Neuron (in vitro differentiated cells): ENCODE data around the gene OTOP3.

Experiments used
- H2AFZ ChIP-seq: one replicate; pipeline ENCODE4 v1.6.1; 2013; ENCODE audit warnings: low read depth, mild to moderate bottlenecking, inconsistent platforms, low read length, moderate library complexity
- H3K27me3 ChIP-seq: one replicate; pipeline ENCODE4 v1.6.1; 2013; ENCODE audit warnings: low read length; ENCODE audit not compliant: insufficient read depth
- H3K36me3 ChIP-seq: one replicate; pipeline ENCODE4 v1.6.1; 2013; ENCODE audit warnings: low read length; ENCODE audit not compliant: insufficient read depth
- H3K4me1 ChIP-seq: one replicate; pipeline ENCODE4 v1.6.1; 2013; ENCODE audit warnings: low read length; ENCODE audit not compliant: insufficient read depth
- H3K4me3 ChIP-seq: 2 replicates; pipeline ENCODE4 v1.5.1; 2013; ENCODE audit warnings: mild to moderate bottlenecking, low read length, moderate library complexity
- H3K9me3 ChIP-seq: one replicate; pipeline ENCODE4 v1.6.1; 2013; ENCODE audit warnings: low read length

The OTOP3 gene

DNA sequence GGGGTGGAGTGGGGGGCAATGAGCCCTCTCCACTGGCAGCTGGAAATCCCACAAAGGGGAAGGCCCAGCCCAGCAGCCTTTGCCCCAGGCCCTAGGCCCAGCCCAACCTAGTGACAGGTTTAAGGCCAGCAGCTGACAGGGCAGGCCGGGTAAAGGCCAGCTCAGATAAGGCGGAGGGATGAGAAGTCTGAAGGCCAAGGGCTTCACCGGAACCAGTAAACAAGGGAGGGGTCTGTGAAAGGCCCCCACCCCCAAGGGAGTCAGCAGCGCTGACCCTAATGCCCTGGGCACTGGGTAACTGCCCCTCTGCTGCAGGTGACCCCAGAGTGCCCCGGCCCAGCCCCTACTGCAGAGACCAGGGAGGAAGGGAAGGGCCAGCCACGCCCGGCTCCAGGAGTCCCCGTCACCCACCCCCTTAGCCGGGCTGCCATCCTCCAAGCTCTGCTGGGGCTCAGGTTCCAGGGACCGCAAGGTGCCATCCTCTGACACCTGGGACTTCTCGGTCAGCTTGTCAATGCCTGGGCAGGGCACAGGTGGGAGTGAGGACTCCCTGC lies 17.5 kb downstream of the OTOP3 start:
- Histone ChIP-seq H3K36me3 (no peaks in the 10 kb centered on the region), H3K4me3 (no peak overlapping the region), H3K9me3 (no peaks in the 10 kb centered on the region), H2AFZ (no peak overlapping the region), H3K4me1 (no peaks in the 10 kb centered on the region), H3K27me3 (peaks cover 35% of the 10 kb centered on the region)

- Histone ChIP-seq H3K9me3 (no peaks in the 10 kb centered on the region), H3K36me3 (no peaks in the 10 kb centered on the region), H2AFZ (no peak overlapping the region), H3K27me3 (peaks cover 35% of the 10 kb centered on the region), H3K4me1 (no peaks in the 10 kb centered on the region), H3K4me3 (no peak overlapping the region)
Measured at GRCh38 chr17:74954115-74954514, 18.4 kb downstream of the OTOP3 start.

DNA sequence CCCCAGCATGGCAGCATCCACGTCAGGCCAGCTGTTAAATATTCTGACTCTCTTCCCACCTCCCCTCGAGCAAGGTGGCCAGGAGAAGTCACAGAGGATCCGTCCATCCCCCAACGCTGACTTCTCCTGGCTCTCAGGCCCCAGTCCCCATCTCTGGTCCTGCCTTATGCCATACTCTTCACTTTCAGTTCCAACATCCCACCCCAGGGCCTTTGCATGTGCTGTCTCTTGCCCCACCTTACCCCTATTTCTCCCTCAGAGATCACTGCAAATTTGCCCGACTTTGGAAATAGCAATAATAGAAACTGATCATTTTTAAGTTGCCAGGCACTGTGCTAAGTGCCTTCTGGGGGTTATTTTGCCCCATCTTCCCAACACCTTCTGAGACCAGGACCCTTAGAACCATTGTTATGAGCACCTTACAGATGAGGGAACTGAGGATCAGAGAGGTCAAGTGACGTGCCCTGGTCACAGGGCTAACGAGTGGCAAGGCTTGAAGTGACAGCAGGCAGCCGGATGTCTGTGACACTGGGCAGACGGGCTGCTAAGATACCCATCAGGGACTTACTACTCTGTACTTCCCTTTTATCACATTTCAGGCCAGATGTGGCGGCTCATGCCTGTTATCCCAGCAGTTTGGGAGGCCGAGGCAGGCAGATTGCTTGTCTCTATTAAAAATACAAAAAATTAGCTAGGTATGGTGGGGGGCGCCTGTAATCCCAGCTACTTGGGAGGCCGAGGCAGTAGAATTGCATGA lies 19.1 kb downstream of the OTOP3 start:
- H3K4me3 ChIP-seq = no peak overlapping the region
- H3K36me3 ChIP-seq = no peaks in the 10 kb centered on the region
- H3K27me3 ChIP-seq = peaks cover 35% of the 10 kb centered on the region
- no peaks in the 10 kb centered on the region for H3K9me3 ChIP-seq
- no peaks in the 10 kb centered on the region for H3K4me1 ChIP-seq
- H2AFZ ChIP-seq = no peak overlapping the region

DNA sequence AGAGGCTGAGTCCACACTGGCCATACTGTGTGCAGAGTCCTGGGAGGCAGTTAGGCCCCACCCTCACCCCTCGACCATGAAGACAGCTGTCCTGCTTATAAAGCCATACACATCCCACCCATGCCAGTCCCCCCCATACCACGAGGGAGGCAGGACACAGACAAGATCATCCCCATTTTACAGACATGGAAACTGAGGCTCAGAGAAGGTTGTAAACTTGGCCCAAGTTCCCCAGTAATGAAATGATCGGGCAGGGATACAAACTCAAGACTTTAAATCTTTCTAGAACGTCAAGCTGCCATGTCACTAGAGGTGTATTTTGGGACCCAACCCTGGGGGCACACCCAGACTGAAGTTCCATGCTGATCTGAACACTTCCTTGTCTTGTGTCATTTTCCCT lies 20.4 kb downstream of the OTOP3 start:
- no peak overlapping the region for H3K4me3 ChIP-seq
- H3K4me1 ChIP-seq = no peaks in the 10 kb centered on the region
- no peaks in the 10 kb centered on the region for H3K36me3 ChIP-seq
- H3K9me3 ChIP-seq = no peaks in the 10 kb centered on the region
- no peak overlapping the region for H2AFZ ChIP-seq
- H3K27me3 ChIP-seq = peaks cover 32% of the 10 kb centered on the region

DNA sequence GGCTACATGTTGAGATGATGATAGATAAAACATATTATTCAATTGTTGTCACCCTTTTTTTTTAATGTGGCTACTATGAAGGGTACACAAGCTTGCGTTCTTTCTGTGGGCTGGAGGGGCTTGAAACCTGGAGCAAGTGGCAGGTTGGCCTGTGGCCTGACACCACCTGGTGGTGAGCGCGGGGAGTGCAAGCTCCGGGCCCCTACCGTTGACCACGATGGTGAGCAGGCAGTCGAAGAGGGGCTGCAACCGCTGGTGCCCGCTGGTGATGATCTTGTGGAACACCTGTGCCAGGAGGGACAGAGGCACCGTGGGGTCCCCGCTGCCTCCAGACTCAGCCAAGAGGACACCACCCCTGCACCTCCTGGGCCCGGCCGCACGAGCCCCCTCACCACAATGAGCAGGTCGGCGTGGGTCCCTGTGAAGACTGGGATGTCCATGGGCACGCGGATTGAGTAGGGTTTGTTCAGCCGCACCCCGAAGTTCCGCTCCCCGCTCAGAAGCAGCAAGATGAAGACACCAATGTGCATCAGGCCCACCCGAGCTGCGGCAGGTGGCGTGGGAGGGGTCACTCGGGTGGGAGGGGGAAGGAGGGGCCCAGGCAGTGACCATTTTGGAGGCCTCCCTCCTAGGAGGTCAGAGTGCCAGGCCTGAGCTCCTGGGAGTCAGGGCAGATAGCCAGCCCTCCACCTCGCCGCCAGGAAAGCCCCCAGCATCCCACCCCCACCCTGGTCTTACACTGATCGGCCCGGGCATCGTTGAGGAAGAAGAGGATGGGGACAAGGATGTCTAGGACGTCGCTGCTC lies 22.4 kb downstream of the OTOP3 start:
- Histone ChIP-seq H2AFZ (no peak overlapping the region), H3K9me3 (no peaks in the 10 kb centered on the region), H3K4me3 (no peak overlapping the region), H3K27me3 (peaks cover 27% of the 10 kb centered on the region), H3K4me1 (no peaks in the 10 kb centered on the region), H3K36me3 (no peaks in the 10 kb centered on the region)

DNA sequence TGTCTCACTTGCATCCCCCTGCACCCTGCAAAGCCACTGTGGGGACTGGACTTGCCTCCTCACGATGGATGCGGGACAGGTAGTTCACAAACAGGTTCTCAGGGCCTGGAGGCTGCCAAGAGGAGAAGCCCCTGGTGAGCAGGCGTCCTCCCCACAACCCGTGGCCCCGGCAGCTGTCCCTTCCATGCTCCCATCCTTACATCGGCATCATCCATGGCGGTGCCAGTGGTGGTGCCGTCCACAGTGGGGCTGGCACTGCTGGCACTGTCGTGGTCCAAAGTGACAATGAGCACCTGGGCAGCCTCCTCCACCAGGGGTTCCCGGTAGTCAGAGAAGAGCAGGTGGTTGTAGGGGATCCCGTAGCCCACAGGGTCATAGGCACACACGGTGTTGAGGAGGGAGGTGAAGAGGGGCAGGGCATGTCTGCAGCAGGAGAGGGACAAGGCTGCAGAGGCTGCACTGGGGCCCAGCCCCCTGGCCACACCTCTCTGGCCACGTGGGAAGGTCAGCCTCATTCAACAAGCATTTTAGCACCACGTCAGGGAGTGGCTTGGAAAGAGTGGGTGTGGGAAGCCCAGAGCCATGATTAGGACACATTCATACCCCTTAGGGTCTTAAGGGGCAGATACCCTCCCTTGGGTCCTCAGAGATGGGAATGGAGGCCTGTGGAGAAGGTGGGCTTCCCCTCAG lies 24.3 kb downstream of the OTOP3 start:
- Histone ChIP-seq H2AFZ (no peak overlapping the region), H3K9me3 (no peaks in the 10 kb centered on the region), H3K27me3 (peaks cover 31% of the 10 kb centered on the region), H3K36me3 (no peaks in the 10 kb centered on the region), H3K4me1 (no peaks in the 10 kb centered on the region), H3K4me3 (no peak overlapping the region)

DNA sequence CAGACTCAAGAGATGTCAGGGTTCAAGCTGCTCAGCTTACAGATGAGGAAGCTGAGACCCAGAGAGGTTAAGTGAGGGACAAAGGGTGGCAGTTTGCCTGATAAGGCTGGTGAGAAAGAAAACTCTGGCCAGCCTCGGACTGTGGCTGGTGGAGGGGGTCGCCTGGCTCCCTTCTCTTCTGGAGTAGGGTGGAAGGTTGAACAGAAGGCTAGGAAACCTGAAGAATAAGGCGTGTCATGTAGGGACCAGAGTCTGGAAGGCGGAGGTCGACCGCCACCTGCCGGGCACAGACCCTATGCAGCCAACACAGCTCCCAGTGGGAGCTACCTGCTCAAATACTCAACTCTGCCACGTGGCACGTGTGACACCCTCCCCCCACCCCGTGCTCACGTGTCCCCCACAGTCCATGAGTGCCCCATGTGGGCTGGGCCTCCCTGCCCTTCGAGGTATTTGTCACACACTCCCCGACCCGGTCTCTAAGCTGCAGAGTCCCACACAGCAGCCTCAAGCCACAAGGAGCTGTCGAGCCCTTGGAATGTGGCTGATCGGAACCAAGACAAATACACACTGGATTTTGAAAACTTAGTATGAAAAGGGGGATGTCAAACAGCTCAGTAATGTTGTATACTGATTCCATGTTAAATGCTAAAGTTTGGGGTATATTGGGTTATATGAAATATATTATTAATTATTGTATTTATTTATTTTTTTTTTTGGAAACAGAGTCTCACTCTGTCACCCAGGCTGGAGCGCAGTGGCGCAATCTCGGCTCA lies 25.1 kb downstream of the OTOP3 start:
- Histone ChIP-seq H3K9me3 (no peaks in the 10 kb centered on the region), H3K27me3 (peaks cover 28% of the 10 kb centered on the region), H3K4me1 (no peaks in the 10 kb centered on the region)

GRCh38 chr17:74961657-74962350 lies 26.1 kb downstream of the OTOP3 start:
- Histone ChIP-seq H3K36me3 (no peaks in the 10 kb centered on the region), H2AFZ (no peak overlapping the region), H3K9me3 (no peaks in the 10 kb centered on the region), H3K4me1 (no peaks in the 10 kb centered on the region), H3K27me3 (peaks cover 20% of the 10 kb centered on the region), H3K4me3 (no peak overlapping the region)

More for the DNA sequence above, 25.1 kb downstream of the OTOP3 start:
- Histone ChIP-seq H2AFZ (no peak overlapping the region), H3K36me3 (no peaks in the 10 kb centered on the region), H3K4me3 (no peak overlapping the region)

- Histone ChIP-seq H2AFZ (no peak overlapping the region), H3K4me1 (no peaks in the 10 kb centered on the region), H3K4me3 (no peak overlapping the region), H3K27me3 (peaks cover 20% of the 10 kb centered on the region), H3K36me3 (no peaks in the 10 kb centered on the region), H3K9me3 (no peaks in the 10 kb centered on the region)
Measured at GRCh38 chr17:74962622-74963394, 27.1 kb downstream of the OTOP3 start.

DNA sequence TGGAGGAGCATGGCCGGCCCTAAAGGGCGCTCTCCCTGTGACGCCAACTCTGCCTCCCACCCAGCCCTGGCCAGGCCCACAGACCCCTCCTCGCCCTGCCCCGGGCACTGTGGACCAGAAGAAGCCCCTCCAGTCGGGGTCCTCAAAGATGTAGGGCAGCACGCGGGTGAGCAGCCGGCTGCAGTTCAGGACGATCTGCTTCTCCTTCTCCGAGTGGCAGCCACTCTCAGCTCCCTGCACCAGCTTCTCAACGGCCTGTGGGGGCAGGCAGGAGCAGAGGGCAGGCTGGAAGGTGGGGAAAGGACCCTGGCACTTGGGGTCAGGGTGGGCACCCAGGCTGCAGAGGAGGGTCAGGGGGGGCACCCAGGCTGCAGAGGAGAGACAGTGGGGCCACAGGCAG lies 28.0 kb downstream of the OTOP3 start:
- H3K9me3 ChIP-seq = no peaks in the 10 kb centered on the region
- no peaks in the 10 kb centered on the region for H3K4me1 ChIP-seq
- H3K36me3 ChIP-seq = no peaks in the 10 kb centered on the region
- H3K4me3 ChIP-seq = no peak overlapping the region
- no peak overlapping the region for H2AFZ ChIP-seq
- H3K27me3 ChIP-seq = peaks cover 20% of the 10 kb centered on the region

DNA sequence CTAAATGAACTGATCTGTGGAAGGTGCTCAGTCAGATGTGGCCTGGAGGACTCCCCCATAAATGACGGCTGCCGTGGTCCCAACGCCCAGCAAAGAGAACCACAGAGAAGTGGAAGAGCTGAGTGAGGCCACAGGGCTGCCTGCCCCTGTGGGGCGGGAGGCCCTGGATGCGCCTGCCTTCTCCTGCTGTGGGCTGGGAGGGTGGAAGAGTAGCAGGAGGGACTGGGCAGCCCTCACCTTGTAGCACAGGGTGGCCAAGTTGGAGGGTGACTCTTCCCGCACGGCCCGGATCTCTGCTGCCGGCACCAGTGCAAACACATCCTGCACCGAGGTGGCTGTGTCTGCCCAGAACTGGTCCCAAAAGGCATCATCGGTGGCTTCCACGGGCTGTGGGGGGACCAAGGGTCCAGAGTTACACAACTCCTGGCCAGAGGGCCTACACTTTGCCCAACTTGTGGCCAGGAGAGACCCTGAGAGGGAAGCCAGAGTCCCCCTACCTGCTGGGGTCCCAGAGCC lies 28.6 kb downstream of the OTOP3 start:
- Histone ChIP-seq H3K27me3 (peaks cover 14% of the 10 kb centered on the region), H3K36me3 (no peaks in the 10 kb centered on the region), H3K4me3 (no peak overlapping the region), H3K4me1 (no peaks in the 10 kb centered on the region), H2AFZ (no peak overlapping the region), H3K9me3 (no peaks in the 10 kb centered on the region)
